Mesendoderm (in vitro differentiated cells): ENCODE data around the gene SHISA7.
"Not testable (repeated sequence)": the region's sequence is repeated elsewhere in the genome, so short reads cannot be mapped to it uniquely, and the experiment has no call there.

Experiments
- DNase-seq: peaks from one replicate; pipeline ENCODE4 v3.0.0; 2013
- H2AK5ac ChIP-seq: 2 replicates; pipeline ENCODE4 v1.6.1; 2013; ENCODE audit warnings: low read length, inconsistent platforms
- H2BK120ac ChIP-seq: 2 replicates; pipeline ENCODE4 v1.6.1; 2013; ENCODE audit warnings: low read depth, mild to moderate bottlenecking, low read length, moderate library complexity, mixed read lengths
- H2BK15ac ChIP-seq: replicated peaks from 2 replicates; pipeline ENCODE4 v1.6.1; 2013; ENCODE audit warnings: low read depth, mild to moderate bottlenecking, moderate library complexity
- H2BK5ac ChIP-seq: 2 replicates; pipeline ENCODE4 v1.6.1; 2013; ENCODE audit warnings: low read length, inconsistent platforms
- H3K18ac ChIP-seq: 2 replicates; pipeline ENCODE4 v1.6.1; 2013; ENCODE audit warnings: mild to moderate bottlenecking, low read length, mixed read lengths
- H3K23ac ChIP-seq: one replicate; pipeline ENCODE4 v1.6.1; 2013; ENCODE audit warnings: low read length
- H3K27ac ChIP-seq: 2 replicates; pipeline ENCODE4 v1.5.1; 2013; ENCODE audit warnings: low read depth, mild to moderate bottlenecking, inconsistent platforms, low read length, moderate library complexity
- H3K27me3 ChIP-seq: 2 replicates; pipeline ENCODE4 v1.6.1; 2013; ENCODE audit warnings: low read length, control low read depth, mild to moderate bottlenecking, inconsistent platforms; ENCODE audit not compliant: insufficient read depth, poor library complexity
- H3K36me3 ChIP-seq: 2 replicates; pipeline ENCODE4 v1.6.1; 2013; ENCODE audit warnings: low read length, inconsistent platforms; ENCODE audit not compliant: control insufficient read depth, insufficient read depth
- H3K4ac ChIP-seq: one replicate; pipeline ENCODE4 v1.6.1; 2013; ENCODE audit warnings: low read depth, mild to moderate bottlenecking, low read length, moderate library complexity
- H3K4me1 ChIP-seq: 2 replicates; pipeline ENCODE4 v1.6.1; 2013; ENCODE audit warnings: low read depth, low read length, inconsistent platforms; ENCODE audit not compliant: control insufficient read depth
- H3K4me2 ChIP-seq: 2 replicates; pipeline ENCODE4 v1.6.1; 2013; ENCODE audit warnings: low read length
- H3K4me3 ChIP-seq: 2 replicates; pipeline ENCODE4 v1.5.1; 2013; ENCODE audit warnings: mild to moderate bottlenecking, low read length
- H3K56ac ChIP-seq: one replicate; pipeline ENCODE4 v1.6.1; 2013; ENCODE audit warnings: low read length
- H3K79me1 ChIP-seq: 2 replicates; pipeline ENCODE4 v1.6.1; 2013; ENCODE audit warnings: low read length, inconsistent platforms
- H3K79me2 ChIP-seq: 2 replicates; pipeline ENCODE4 v1.6.1; 2013; ENCODE audit warnings: mild to moderate bottlenecking, low read length; ENCODE audit not compliant: control insufficient read depth, insufficient read depth
- H3K9ac ChIP-seq: 2 replicates; pipeline ENCODE4 v1.6.1; 2013; ENCODE audit warnings: low read length, inconsistent platforms
- H4K5ac ChIP-seq: one replicate; pipeline ENCODE4 v1.6.1; 2013; ENCODE audit warnings: low read length
- H4K8ac ChIP-seq: one replicate; pipeline ENCODE4 v1.6.1; 2013; ENCODE audit warnings: low read depth, mild to moderate bottlenecking, control low read depth, low read length, moderate library complexity
- WGBS: extraction: QIAGEN DNeasy Blood & Tissue Kit; methylation state at CpG from one replicate; pipeline ENCODE4 v1.1.7; 2013; ENCODE audit warnings: low lambda C conversion rate, missing lambda C conversion rate; ENCODE audit not compliant: insufficient coverage; ENCODE audit errors: extremely low coverage; 5-methylcytosine and 5-hydroxymethylcytosine counted together

The SHISA7 gene

DNA sequence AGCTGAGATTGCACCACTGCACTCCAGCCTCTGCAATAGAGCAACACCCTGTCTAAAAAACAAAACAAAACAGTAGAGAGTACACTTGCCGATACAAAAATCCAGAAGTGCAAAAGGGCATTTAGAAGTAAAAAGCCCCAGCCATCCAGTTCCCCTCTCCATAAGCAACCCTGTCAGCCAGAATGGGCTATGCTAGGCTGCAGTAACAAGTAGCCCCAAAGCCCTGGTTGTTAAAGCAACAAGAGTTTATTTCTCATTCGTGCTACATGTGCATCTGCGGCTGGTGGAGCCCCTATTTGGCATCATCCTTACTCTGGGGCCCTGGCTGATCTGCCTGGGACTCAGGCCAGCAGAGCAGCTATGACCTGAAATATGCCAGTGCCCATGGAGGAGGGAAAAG lies 18.6 kb downstream of the SHISA7 start:
- no peaks in the 10 kb centered on the region for H3K4me1 ChIP-seq
- H3K4me2 ChIP-seq, result no peak overlapping the region
- no CpG with 5 or more reads among the region's 3 CpGs for WGBS
- no peak overlapping the region for H3K9ac ChIP-seq
- H2BK120ac ChIP-seq, result no peak overlapping the region
- no peaks in the 10 kb centered on the region for H3K79me1 ChIP-seq
- H3K27ac ChIP-seq, result no peak overlapping the region
- H3K27me3 ChIP-seq, result no peaks in the 10 kb centered on the region
- no peak overlapping the region for H3K18ac ChIP-seq
- H4K8ac ChIP-seq, result no peak overlapping the region
- H3K4me3 ChIP-seq, result no peak overlapping the region
- H3K4ac ChIP-seq, result no peak overlapping the region
- no peak overlapping the region for H4K5ac ChIP-seq
- H3K79me2 ChIP-seq, result no peaks in the 10 kb centered on the region
- H3K56ac ChIP-seq, result no peak overlapping the region
- H2AK5ac ChIP-seq, result no peak overlapping the region
- H2BK15ac ChIP-seq, result no peak overlapping the region
- no peak for DNase-seq
- H2BK5ac ChIP-seq, result no peak overlapping the region
- no peak overlapping the region for H3K23ac ChIP-seq
- H3K36me3 ChIP-seq, result no peaks in the 10 kb centered on the region

GRCh38 chr19:55423225-55424005 lies 19.7 kb downstream of the SHISA7 start:
- DNase-seq, result no peak
- Histone ChIP-seq H4K8ac (no peak overlapping the region), H3K9ac (no peak overlapping the region), H3K4me2 (no peak overlapping the region), H3K27me3 (no peaks in the 10 kb centered on the region), H3K27ac (no peak overlapping the region), H3K56ac (no peak overlapping the region), H3K4me1 (no peaks in the 10 kb centered on the region), H3K79me2 (no peaks in the 10 kb centered on the region), H3K18ac (no peak overlapping the region), H2BK15ac (no peak overlapping the region), H3K36me3 (no peaks in the 10 kb centered on the region), H3K4ac (no peak overlapping the region), H3K4me3 (no peak overlapping the region), H3K23ac (no peak overlapping the region), H4K5ac (no peak overlapping the region), H2BK120ac (no peak overlapping the region), H2AK5ac (no peak overlapping the region), H2BK5ac (no peak overlapping the region), H3K79me1 (no peaks in the 10 kb centered on the region)
- WGBS, result no CpG with 5 or more reads among the region's 13 CpGs

GRCh38 chr19:55421281-55421680 lies 21.8 kb downstream of the SHISA7 start:
- not testable (repeated sequence) for H3K23ac ChIP-seq, H3K79me2 ChIP-seq, H3K79me1 ChIP-seq, H2BK15ac ChIP-seq, H3K18ac ChIP-seq, H3K4me1 ChIP-seq, H2BK120ac ChIP-seq, H2BK5ac ChIP-seq, DNase-seq, H3K9ac ChIP-seq, H4K5ac ChIP-seq, H3K4me3 ChIP-seq, H2AK5ac ChIP-seq, H3K27ac ChIP-seq, H3K56ac ChIP-seq, H3K36me3 ChIP-seq, H3K27me3 ChIP-seq, H4K8ac ChIP-seq, H3K4me2 ChIP-seq, H3K4ac ChIP-seq
- WGBS, result no CpG with 5 or more reads among the region's 4 CpGs

DNA sequence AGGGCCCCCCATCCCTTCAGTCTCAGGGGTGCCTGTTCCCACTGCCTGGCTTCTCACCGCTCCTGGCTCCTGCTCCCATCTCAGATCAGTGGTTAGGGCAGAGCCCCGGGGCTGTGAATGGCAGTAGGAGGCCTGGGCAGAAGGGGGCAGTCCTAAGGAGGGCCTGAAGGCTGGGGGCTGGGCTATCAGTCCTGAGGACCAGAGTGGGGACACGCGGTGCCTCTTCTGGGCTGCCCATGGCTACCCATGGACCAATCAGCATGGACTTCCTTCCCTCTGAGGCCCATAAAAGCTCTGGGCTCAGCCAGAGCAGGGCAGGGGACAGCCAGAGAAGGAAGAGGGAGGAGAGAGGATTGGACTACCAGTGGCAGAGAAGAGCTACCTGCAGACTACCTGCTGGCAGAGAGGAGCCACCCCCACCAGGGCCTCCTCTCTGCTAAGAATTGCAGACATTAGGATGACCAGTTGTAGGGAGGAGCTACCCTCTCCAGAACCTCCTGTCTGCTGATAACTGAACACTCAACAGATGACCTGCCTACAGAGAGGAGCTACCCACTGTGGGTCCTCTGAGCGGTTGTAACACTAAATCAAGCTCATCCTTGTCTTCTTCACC lies 23.4 kb downstream of the SHISA7 start:
- Histone ChIP-seq H3K79me1 (no peaks in the 10 kb centered on the region), H3K4ac (no peak overlapping the region), H3K4me1 (no peaks in the 10 kb centered on the region), H3K56ac (no peak overlapping the region), H3K27me3 (no peaks in the 10 kb centered on the region), H3K79me2 (no peaks in the 10 kb centered on the region), H3K18ac (no peak overlapping the region), H4K8ac (no peak overlapping the region), H2BK5ac (no peak overlapping the region), H3K9ac (no peak overlapping the region), H3K36me3 (no peaks in the 10 kb centered on the region), H2BK15ac (no peak overlapping the region), H3K4me2 (no peak overlapping the region), H2BK120ac (no peak overlapping the region), H3K23ac (no peak overlapping the region), H3K4me3 (no peak overlapping the region), H2AK5ac (no peak overlapping the region), H4K5ac (no peak overlapping the region), H3K27ac (no peak overlapping the region)
- DNase-seq, result no peak
- no CpG with 5 or more reads among the region's 5 CpGs for WGBS

DNA sequence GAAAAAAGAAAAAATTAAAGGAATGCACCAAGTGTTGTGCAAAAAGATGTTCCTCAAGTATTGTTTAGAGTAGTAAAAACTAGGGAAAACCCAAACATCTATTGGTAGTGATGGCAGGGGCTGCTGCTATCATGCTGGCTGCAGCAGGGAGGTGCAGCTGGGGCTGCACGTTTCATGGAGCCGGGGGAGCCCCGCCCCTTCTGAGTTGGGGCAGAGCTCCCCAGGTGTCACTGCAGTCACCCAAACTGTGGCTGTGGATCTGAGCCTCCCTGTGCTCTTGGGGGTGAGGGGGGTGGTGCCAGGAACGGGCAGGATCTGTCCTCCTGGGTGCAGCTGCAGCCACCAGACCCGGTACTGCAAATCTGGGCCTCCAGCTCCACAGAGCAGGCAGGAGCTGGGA lies 24.0 kb downstream of the SHISA7 start:
- Histone ChIP-seq H3K4me3 (no peak overlapping the region), H2BK15ac (no peak overlapping the region), H3K56ac (no peak overlapping the region), H3K36me3 (no peaks in the 10 kb centered on the region), H3K4me1 (no peaks in the 10 kb centered on the region), H2BK5ac (no peak overlapping the region), H3K9ac (no peak overlapping the region), H3K27ac (no peak overlapping the region), H3K23ac (no peak overlapping the region), H3K79me2 (no peaks in the 10 kb centered on the region), H3K4me2 (no peak overlapping the region), H2AK5ac (no peak overlapping the region), H4K5ac (no peak overlapping the region), H3K27me3 (no peaks in the 10 kb centered on the region), H2BK120ac (no peak overlapping the region), H3K79me1 (no peaks in the 10 kb centered on the region), H3K4ac (no peak overlapping the region), H3K18ac (no peak overlapping the region), H4K8ac (no peak overlapping the region)
- WGBS, result no CpG with 5 or more reads among the region's 5 CpGs
- DNase-seq, result no peak
